ENCODE results near the gene PMP22. TPM values are rescaled to one million over a fixed set of nuclear protein-coding genes. Genes with fewer than 3 reads are reported as not detected.

PMP22 gene
- polyA plus RNA-seq (ENCODE audit: low read depth in 6 of 6), result not detected

GRCh38 chr17:15265131-15265530 lies at the start of gene PMP22:
Gene PMP22 (minus strand): TSS chr17:15265326. CDS start chr17:15260727, 4,599 bp downstream.
- Mint-ChIP-seq H3K4me1 (peaks cover 0 to 14% (median 5%) of the 10 kb centered on the region in 3 donors), H3K9me3 (no peaks in the 10 kb centered on the region), H3K4me3 (no peak within 1 kb of the TSS), H3K27me3 (peaks cover 53 to 67% (median 56%) of the 10 kb centered on the region in 3 donors), H3K27ac (no peak within 1 kb of the TSS), H3K36me3 (no peaks in the 10 kb centered on the region)
- ATAC-seq (ENCODE audit: low read depth in 2 of 2) (no peak), DNase-seq (no peak)

GRCh38 chr17:15311996-15312395 lies 46.9 kb upstream of the PMP22 start:
- Mint-ChIP-seq H3K4me3 (no peak overlapping the region), H3K27me3 (peaks cover 0 to 14% (median 8%) of the 10 kb centered on the region in 3 donors), H3K27ac (no peak overlapping the region), H3K36me3 (no peaks in the 10 kb centered on the region), H3K4me1 (no peaks in the 10 kb centered on the region), H3K9me3 (peaks cover 0 to 1% (median 0%) of the 10 kb centered on the region in 7 donors)
- DNase-seq, result no peak
- no peak for ATAC-seq (ENCODE audit: low read depth in 2 of 2)

DNA sequence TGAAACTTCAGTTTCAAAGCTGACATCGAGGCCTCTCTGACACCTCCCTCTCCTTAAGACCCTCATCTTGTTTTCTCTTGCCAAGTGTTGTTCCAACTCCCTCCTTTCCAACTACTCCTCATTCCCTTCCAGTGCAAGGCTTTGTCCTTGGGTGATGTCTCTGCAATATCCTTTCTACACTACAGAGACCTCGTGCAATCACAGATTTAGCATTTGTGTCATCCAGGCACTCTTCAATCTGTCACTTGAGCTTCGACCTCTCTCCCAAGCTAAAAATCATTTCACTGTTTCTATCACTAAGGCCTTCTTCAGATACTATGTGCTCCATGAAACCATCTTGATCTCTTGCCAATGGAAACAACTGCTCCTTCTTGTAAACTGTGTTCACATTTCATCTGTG lies 44.7 kb upstream of the PMP22 start:
- DNase-seq (no peak), ATAC-seq (ENCODE audit: low read depth in 2 of 2) (no peak)
- no peaks in the 10 kb centered on the region for H3K9me3 Mint-ChIP-seq
- H3K4me3 Mint-ChIP-seq, result no peak overlapping the region
- no peaks in the 10 kb centered on the region for H3K4me1 Mint-ChIP-seq
- H3K27ac Mint-ChIP-seq, result no peak overlapping the region
- no peaks in the 10 kb centered on the region for H3K36me3 Mint-ChIP-seq
- H3K27me3 Mint-ChIP-seq, result peaks cover 0 to 12% (median 9%) of the 10 kb centered on the region in 3 donors

- peaks cover 0 to 8% (median 4%) of the 10 kb centered on the region in 3 donors for H3K27me3 Mint-ChIP-seq
- H3K27ac Mint-ChIP-seq, result no peak overlapping the region
- ATAC-seq (ENCODE audit: low read depth in 2 of 2), result no peak
- DNase-seq, result no peak
- no peaks in the 10 kb centered on the region for H3K36me3 Mint-ChIP-seq
- no peak overlapping the region for H3K4me3 Mint-ChIP-seq
- no peaks in the 10 kb centered on the region for H3K4me1 Mint-ChIP-seq
- no peaks in the 10 kb centered on the region for H3K9me3 Mint-ChIP-seq
These were observed 44.1 kb upstream of the PMP22 start for GRCh38 chr17:15309236-15309635.

DNA sequence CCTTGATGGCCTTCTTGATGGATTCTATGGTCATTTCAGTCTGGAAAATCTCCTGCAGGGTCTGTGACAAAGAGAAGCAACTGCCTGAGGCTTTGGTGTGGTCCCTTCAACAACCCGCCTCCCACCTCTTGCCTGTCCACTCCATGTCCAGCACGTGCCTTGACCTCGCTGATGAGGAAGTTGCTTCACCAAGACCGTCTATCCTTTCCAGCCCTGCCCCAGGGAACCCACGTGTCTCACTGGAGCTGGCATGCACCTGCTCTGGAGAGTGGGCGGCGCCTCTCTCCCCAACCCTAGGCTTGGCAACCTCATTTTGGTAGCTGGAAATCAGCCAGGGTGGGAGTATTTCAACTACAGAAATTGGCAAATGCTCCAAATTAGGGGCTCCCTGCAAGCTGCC lies 43.6 kb upstream of the PMP22 start:
- peaks cover 0 to 5% (median 4%) of the 10 kb centered on the region in 3 donors for H3K27me3 Mint-ChIP-seq
- H3K27ac Mint-ChIP-seq, result no peak overlapping the region
- no peaks in the 10 kb centered on the region for H3K4me1 Mint-ChIP-seq
- DNase-seq (no peak), ATAC-seq (ENCODE audit: low read depth in 2 of 2) (no peak)
- no peaks in the 10 kb centered on the region for H3K9me3 Mint-ChIP-seq
- H3K4me3 Mint-ChIP-seq, result no peak overlapping the region
- no peaks in the 10 kb centered on the region for H3K36me3 Mint-ChIP-seq

DNA sequence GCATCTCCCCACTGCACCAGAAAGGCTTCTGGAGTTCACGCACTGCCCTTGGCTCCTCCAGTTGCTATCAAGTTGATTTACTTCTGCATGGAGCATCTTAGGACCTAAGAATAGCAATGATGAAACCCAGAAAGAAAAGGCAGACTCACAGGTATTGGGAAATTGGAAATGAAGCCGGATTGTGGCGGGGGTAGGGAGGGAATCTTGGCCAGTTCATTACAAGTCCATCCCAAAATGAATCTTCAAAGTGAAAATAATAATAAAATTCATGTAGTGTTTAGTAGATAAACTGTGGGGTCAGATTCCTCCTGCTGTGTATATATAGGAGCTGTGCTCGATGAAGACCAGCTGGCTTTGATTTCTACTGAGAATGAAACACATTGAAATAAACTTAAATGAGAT lies 42.6 kb upstream of the PMP22 start:
- Mint-ChIP-seq H3K4me1 (no peaks in the 10 kb centered on the region), H3K27me3 (peaks cover 0 to 8% (median 4%) of the 10 kb centered on the region in 3 donors)

DNA sequence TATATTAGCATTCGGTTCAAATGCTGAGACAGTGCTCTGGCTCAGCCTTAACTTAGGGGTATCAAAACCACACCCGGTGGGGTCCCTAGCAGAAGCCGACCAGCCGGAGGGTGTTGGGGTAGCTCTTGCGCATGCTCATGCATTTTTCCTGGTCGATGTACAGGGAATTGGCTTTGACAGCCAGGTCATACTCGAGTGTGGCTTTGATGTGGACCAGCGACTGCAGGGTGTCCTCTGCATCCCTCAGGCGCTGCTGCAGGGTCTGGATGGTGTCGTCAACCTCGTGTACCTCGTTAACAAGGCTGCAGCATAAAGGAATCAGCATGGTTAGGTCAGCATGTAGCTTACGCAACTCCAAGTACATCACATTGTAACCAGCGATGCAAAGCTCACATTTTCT lies 38.7 kb upstream of the PMP22 start:
- H3K4me3 Mint-ChIP-seq, result no peak overlapping the region
- ATAC-seq (ENCODE audit: low read depth in 2 of 2) (no peak), DNase-seq (no peak)
- no peaks in the 10 kb centered on the region for H3K4me1 Mint-ChIP-seq
- peaks cover 0 to 5% (median 0%) of the 10 kb centered on the region in 7 donors for H3K9me3 Mint-ChIP-seq
- H3K27me3 Mint-ChIP-seq, result peaks cover 0 to 14% (median 4%) of the 10 kb centered on the region in 3 donors
- H3K36me3 Mint-ChIP-seq, result no peaks in the 10 kb centered on the region
- no peak overlapping the region for H3K27ac Mint-ChIP-seq

More for the DNA sequence above, 42.6 kb upstream of the PMP22 start:
- Mint-ChIP-seq H3K9me3 (no peaks in the 10 kb centered on the region), H3K27ac (no peak overlapping the region), H3K4me3 (no peak overlapping the region), H3K36me3 (no peaks in the 10 kb centered on the region)
- ATAC-seq (ENCODE audit: low read depth in 2 of 2), result no peak
- no peak for DNase-seq

GRCh38 chr17:15303268-15303667 lies 38.1 kb upstream of the PMP22 start:
- no peak overlapping the region for H3K27ac Mint-ChIP-seq
- H3K4me3 Mint-ChIP-seq, result no peak overlapping the region
- DNase-seq, result no peak
- ATAC-seq (ENCODE audit: low read depth in 2 of 2), result no peak
- no peaks in the 10 kb centered on the region for H3K36me3 Mint-ChIP-seq
- H3K4me1 Mint-ChIP-seq, result no peaks in the 10 kb centered on the region
- peaks cover 0 to 14% (median 4%) of the 10 kb centered on the region in 3 donors for H3K27me3 Mint-ChIP-seq
- H3K9me3 Mint-ChIP-seq, result peaks cover 0 to 5% (median 0%) of the 10 kb centered on the region in 7 donors

GRCh38 chr17:15301845-15302244 lies 36.7 kb upstream of the PMP22 start:
- H3K9me3 Mint-ChIP-seq, result peaks cover 0 to 5% (median 0%) of the 10 kb centered on the region in 7 donors

DNA sequence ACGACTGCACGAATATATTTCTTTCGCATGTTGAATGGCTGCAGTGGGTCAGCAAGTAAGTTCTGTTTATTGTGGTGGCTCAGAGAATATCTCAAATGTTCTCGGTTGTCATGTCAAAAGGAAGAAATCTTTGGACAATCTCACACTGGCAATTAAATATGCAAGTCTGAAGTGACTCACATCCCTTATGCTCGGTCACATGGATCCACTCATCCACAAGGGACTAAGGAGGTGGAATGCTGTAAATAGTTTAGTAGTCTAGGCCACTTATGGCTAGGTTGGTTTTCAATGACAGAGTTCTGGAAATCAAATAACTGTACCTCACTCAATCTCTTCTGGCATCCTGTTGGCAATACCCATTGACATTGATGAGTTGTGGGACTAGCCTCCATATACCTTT lies 33.0 kb upstream of the PMP22 start:
- Mint-ChIP-seq H3K4me1 (no peaks in the 10 kb centered on the region), H3K36me3 (no peaks in the 10 kb centered on the region), H3K27me3 (peaks cover 0 to 13% (median 5%) of the 10 kb centered on the region in 3 donors), H3K27ac (no peak overlapping the region), H3K9me3 (peaks cover 0 to 7% (median 0%) of the 10 kb centered on the region in 7 donors), H3K4me3 (no peak overlapping the region)
- no peak for DNase-seq
- ATAC-seq (ENCODE audit: low read depth in 2 of 2), result no peak

More at GRCh38 chr17:15301845-15302244, 36.7 kb upstream of the PMP22 start:
- peaks cover 0 to 14% (median 4%) of the 10 kb centered on the region in 3 donors for H3K27me3 Mint-ChIP-seq
- no peak overlapping the region for H3K27ac Mint-ChIP-seq
- no peak overlapping the region for H3K4me3 Mint-ChIP-seq
- ATAC-seq (ENCODE audit: low read depth in 2 of 2) (no peak), DNase-seq (no peak)
- no peaks in the 10 kb centered on the region for H3K4me1 Mint-ChIP-seq
- no peaks in the 10 kb centered on the region for H3K36me3 Mint-ChIP-seq

GRCh38 chr17:15293558-15293957 lies 28.4 kb upstream of the PMP22 start:
- Mint-ChIP-seq H3K27me3 (peaks cover 5 to 18% (median 15%) of the 10 kb centered on the region in 3 donors), H3K9me3 (peaks cover 0 to 4% (median 0%) of the 10 kb centered on the region in 7 donors), H3K4me1 (no peaks in the 10 kb centered on the region), H3K27ac (no peak overlapping the region), H3K36me3 (no peaks in the 10 kb centered on the region), H3K4me3 (no peak overlapping the region)
- DNase-seq (no peak), ATAC-seq (ENCODE audit: low read depth in 2 of 2) (no peak)

- peaks cover 18 to 30% (median 28%) of the 10 kb centered on the region in 3 donors for H3K27me3 Mint-ChIP-seq
- no peak for ATAC-seq (ENCODE audit: low read depth in 2 of 2)
- H3K27ac Mint-ChIP-seq, result no peak overlapping the region
- no peaks in the 10 kb centered on the region for H3K4me1 Mint-ChIP-seq
- DNase-seq, result no peak
- no peaks in the 10 kb centered on the region for H3K36me3 Mint-ChIP-seq
- peaks cover 0 to 4% (median 0%) of the 10 kb centered on the region in 7 donors for H3K9me3 Mint-ChIP-seq
- H3K4me3 Mint-ChIP-seq, result no peak overlapping the region
These were observed 26.7 kb upstream of the PMP22 start for GRCh38 chr17:15291674-15292361.

- no peaks in the 10 kb centered on the region for H3K36me3 Mint-ChIP-seq
- peaks cover 0 to 4% (median 0%) of the 10 kb centered on the region in 7 donors for H3K9me3 Mint-ChIP-seq
- no peak for ATAC-seq (ENCODE audit: low read depth in 2 of 2)
- no peaks in the 10 kb centered on the region for H3K4me1 Mint-ChIP-seq
- DNase-seq, result no peak
- peaks cover 22 to 31% (median 30%) of the 10 kb centered on the region in 3 donors for H3K27me3 Mint-ChIP-seq
- no peak overlapping the region for H3K4me3 Mint-ChIP-seq
- no peak overlapping the region for H3K27ac Mint-ChIP-seq
These were observed 25.5 kb upstream of the PMP22 start for GRCh38 chr17:15290605-15291004.
